Left lung (tissue), 10 donors: ENCODE measurements around the gene PARN. TPM values are rescaled to one million over a fixed set of nuclear protein-coding genes. Genes with fewer than 3 reads are reported as not detected.

Experiments
- ATAC-seq: fragments of 200-7000 bp; cut with Tn5 transposase; one replicate; pipeline ENCODE4 v1.9.1; 2020; ENCODE audit warnings: moderate library complexity
- DNase-seq, 4 donors: peaks; one replicate each; pipeline ENCODE4 v3.0.0-alpha.2; 2013 to 2020
- H3K27ac ChIP-seq, 2 donors: fragments of 200-600 bp; sonication (generic) in 1 of 2; one replicate each; pipeline versions ENCODE4 v1.5.0 to v1.8.0; 2020 to 2021
- H3K27me3 ChIP-seq, 2 donors: fragments of 200-600 bp; sonication (generic) in 1 of 2; one replicate each; pipeline versions ENCODE4 v1.5.0 to v1.8.0; 2020 to 2021
- H3K36me3 ChIP-seq, 2 donors: fragments of 200-600 bp; sonication (generic) in 1 of 2; one replicate each; pipeline versions ENCODE4 v1.5.0 to v1.8.0; 2020 to 2021
- H3K4me1 ChIP-seq, 2 donors: fragments of 200-600 bp; one replicate each; pipeline ENCODE4 v1.8.0; 2021
- H3K4me3 ChIP-seq, 2 donors: fragments of 200-600 bp; sonication (generic) in 1 of 2; one replicate each; pipeline versions ENCODE4 v1.5.0 to v1.8.0; 2020 to 2021; ENCODE audit warnings: mild to moderate bottlenecking in 1 of 2
- H3K9me3 ChIP-seq, 2 donors: fragments of 200-600 bp; sonication (generic) in 1 of 2; one replicate each; pipeline versions ENCODE4 v1.5.0 to v1.8.0; 2020 to 2021
- CTCF ChIP-seq, 2 donors: fragments of 200-600 bp; sonication (generic) in 1 of 2; IDR thresholded peaks; one replicate each; pipeline versions ENCODE4 v1.5.0 to v1.8.0; 2021; ENCODE audit warnings: antibody characterized with exemption in 2 of 2
- intact Hi-C, 2 donors: fragments of 100-400 bp; cut with DNase I; formaldehyde crosslinking; loops; one replicate each; pipeline versions ENCODE4 v1.11.2 to v1.14.2; 2022
- polyA plus RNA-seq, 6 donors: library from polyadenylated mRNA; unstranded; fragments of 120-200 nt; gene quantifications; one replicate each; pipeline ENCODE4 v1.2.1, GENCODE V29; 2013; ENCODE audit not compliant: insufficient read length in 6 of 6
- total RNA-seq, 2 donors: library from RNA; stranded (reverse); fragmentation: NEBNext Ultra II Directional; extraction: Animal tissue kit (Norgen Biotek cat#: 25700); gene quantifications; one replicate each; pipeline ENCODE4 v1.2.1, GENCODE V29; 2021
- donor health status: DM: no; HTN: yes; CAD: no.
- donor health status: DM: no; HTN: no; CAD: no.

PARN gene
- total and polyA plus RNA-seq, 8 donors = 26.9 to 37.9 (median 27.7) TPM

GRCh38 chr16:14539156-14539555, 90.9 kb downstream of the PARN start:
- H3K4me3 ChIP-seq = no peak overlapping the region
- H3K9me3 ChIP-seq = peaks cover 0 to 11% of the 10 kb centered on the region in 2 donors
- H3K4me1 ChIP-seq = no peaks in the 10 kb centered on the region
- no peak for TF ChIP-seq CTCF (IDR thresholded peaks at IDR 0.05)
- H3K36me3 ChIP-seq = peaks cover 0 to 17% of the 10 kb centered on the region in 2 donors
- no peak overlapping the region for H3K27ac ChIP-seq
- DNase-seq = no peak
- no peak for ATAC-seq
- H3K27me3 ChIP-seq = no peaks in the 10 kb centered on the region
- intact Hi-C loops = no loop called here

GRCh38 chr16:14538604-14539003, 91.5 kb downstream of the PARN start:
- no peaks in the 10 kb centered on the region for H3K4me1 ChIP-seq
- no peak overlapping the region for H3K27ac ChIP-seq
- TF ChIP-seq CTCF (IDR thresholded peaks at IDR 0.05) = no peak
- no peak for ATAC-seq
- no peak for DNase-seq
- H3K36me3 ChIP-seq = peaks cover 0 to 11% of the 10 kb centered on the region in 2 donors
- H3K4me3 ChIP-seq = no peak overlapping the region
- H3K27me3 ChIP-seq = no peaks in the 10 kb centered on the region
- intact Hi-C loops = no loop called here
- H3K9me3 ChIP-seq = peaks cover 0 to 11% of the 10 kb centered on the region in 2 donors

GRCh38 chr16:14531613-14532012, 98.4 kb downstream of the PARN start:
- ATAC-seq = no peak

GRCh38 chr16:14531101-14531500, 99.0 kb downstream of the PARN start:
- H3K36me3 ChIP-seq = no peaks in the 10 kb centered on the region
- no peak overlapping the region for H3K27ac ChIP-seq
- ATAC-seq (no peak), DNase-seq (no peak)
- H3K4me1 ChIP-seq = peaks cover 4 to 7% of the 10 kb centered on the region in 2 donors
- no peak for TF ChIP-seq CTCF (IDR thresholded peaks at IDR 0.05)
- no peaks in the 10 kb centered on the region for H3K27me3 ChIP-seq
- no peak overlapping the region for H3K4me3 ChIP-seq
- H3K9me3 ChIP-seq = no peaks in the 10 kb centered on the region
- intact Hi-C loops = no loop called here

More at GRCh38 chr16:14531613-14532012, 98.4 kb downstream of the PARN start:
- H3K9me3 ChIP-seq = no peaks in the 10 kb centered on the region
- peaks cover 4 to 7% of the 10 kb centered on the region in 2 donors for H3K4me1 ChIP-seq
- intact Hi-C loops = no loop called here
- no peaks in the 10 kb centered on the region for H3K27me3 ChIP-seq
- no peak overlapping the region for H3K27ac ChIP-seq
- no peak overlapping the region for H3K4me3 ChIP-seq
- DNase-seq = no peak
- no peaks in the 10 kb centered on the region for H3K36me3 ChIP-seq
- no peak for TF ChIP-seq CTCF (IDR thresholded peaks at IDR 0.05)

- Histone ChIP-seq H3K36me3 (no peaks in the 10 kb centered on the region), H3K27me3 (no peaks in the 10 kb centered on the region), H3K4me1 (peaks cover 4 to 7% of the 10 kb centered on the region in 2 donors), H3K27ac (no peak overlapping the region), H3K9me3 (no peaks in the 10 kb centered on the region), H3K4me3 (no peak overlapping the region)
- intact Hi-C loops = no loop called here
- no peak for TF ChIP-seq CTCF (IDR thresholded peaks at IDR 0.05)
- no peak for DNase-seq
- no peak for ATAC-seq
Observed at GRCh38 chr16:14530046-14530445, 100.0 kb downstream of the PARN start.
